Panc1 (cell line): Measurements from ENCODE around the gene SFRP4. TPM values are rescaled to one million over a fixed set of nuclear protein-coding genes. Genes with fewer than 3 reads are reported as not detected.

Experiments
- ATAC-seq: fragments of 200-7000 bp; cut with Tn5 transposase; 2 replicates; pipeline ENCODE4 v1.9.1; 2020; ENCODE audit warnings: mild to moderate bottlenecking, moderate library complexity
- BruUV-seq: library from RNA; stranded (reverse); fragments of 400-500 nt; replicated peaks from 2 replicates; lab custom pipeline; 2021; lab: Mats Ljungman, UMichigan
- CTCF ChIA-PET: fragments of 300-600 bp; sonication (Branson Sonifier 250); formaldehyde crosslinking; loops from one replicate; lab custom pipeline; 2022; ENCODE audit warnings: antibody characterized with exemption; lab: Charles Lee
- POLR2A ChIA-PET: fragments of 300-600 bp; sonication (Branson Sonifier 250); formaldehyde crosslinking; loops from one replicate; lab custom pipeline; 2022; ENCODE audit warnings: antibody characterized with exemption; lab: Charles Lee
- DNase-seq: peaks from one replicate; pipeline ENCODE4 v3.0.0-alpha.2; 2010; ENCODE audit warnings: low read depth, low spot score
- H3K27ac ChIP-seq: 2 replicates; pipeline ENCODE4 v1.5.1; 2011; ENCODE audit warnings: mild to moderate bottlenecking, low read length, inconsistent platforms
- H3K27me3 ChIP-seq: fragments of 200-500 bp; sonication (Bioruptor generic); 2 replicates; pipeline ENCODE4 v1.6.0; 2014; ENCODE audit warnings: low read length, inconsistent platforms; ENCODE audit not compliant: control insufficient read depth, insufficient read depth
- H3K36me3 ChIP-seq: fragments of 200-500 bp; sonication (Bioruptor generic); 2 replicates; pipeline ENCODE4 v1.5.1; 2014; ENCODE audit warnings: inconsistent platforms, mild to moderate bottlenecking, low read length, moderate library complexity; ENCODE audit not compliant: control insufficient read depth, insufficient read depth
- H3K4me1 ChIP-seq: 2 replicates; pipeline ENCODE4 v1.5.1; 2011; ENCODE audit warnings: inconsistent platforms, mild to moderate bottlenecking, low read length, moderate library complexity; ENCODE audit not compliant: control insufficient read depth, insufficient read depth
- H3K4me3 ChIP-seq, 2 experiments: 2 replicates each; pipeline ENCODE4 v1.5.1; 2011 to 2012; ENCODE audit warnings: low read depth in 2 of 2, low read length in 2 of 2, mild to moderate bottlenecking in 2 of 2, inconsistent platforms in 1 of 2, moderate library complexity in 1 of 2
- H3K9me3 ChIP-seq: fragments of 200-500 bp; sonication (Bioruptor generic); 2 replicates; pipeline ENCODE4 v1.5.1; 2014; ENCODE audit warnings: low read depth, mild to moderate bottlenecking, inconsistent platforms, low read length, moderate library complexity; ENCODE audit not compliant: control insufficient read depth, insufficient read depth
- POLR2AphosphoS5 ChIP-seq: IDR thresholded peaks from 2 replicates; pipeline ENCODE4 v1.6.1; 2012; ENCODE audit warnings: mild to moderate bottlenecking, low read depth, low read length, moderate library complexity
- REST ChIP-seq, 2 experiments: IDR thresholded peaks; 2 replicates each; pipeline ENCODE4 v1.6.1; 2011 to 2012; ENCODE audit warnings: low read depth in 2 of 2, control low read depth in 1 of 2, low read length in 1 of 2, mild to moderate bottlenecking in 1 of 2, moderate library complexity in 1 of 2; ENCODE audit not compliant: insufficient read depth in 1 of 2
- SIN3A ChIP-seq: IDR thresholded peaks from 2 replicates; pipeline ENCODE4 v1.6.1; 2012; ENCODE audit warnings: low read depth, mild to moderate bottlenecking, low read length, moderate library complexity, borderline replicate concordance; ENCODE audit not compliant: insufficient read depth
- TCF7L2 ChIP-seq: IDR thresholded peaks from 2 replicates; pipeline ENCODE4 v1.6.1; 2011; ENCODE audit warnings: mild to moderate bottlenecking, low read depth, low read length, inconsistent platforms
- in situ Hi-C: cut with HindIII; loops from 2 replicates; pipeline ENCODE4 v1.10.0; 2016; ENCODE audit warnings: low sequenced_read_pairs, low pct_unique_long_range_greater_than_20kb
- intact Hi-C: fragments of 100-400 bp; cut with micrococcal nuclease; formaldehyde crosslinking; loops from one replicate; pipeline ENCODE4 v1.10.0; 2022; ENCODE audit not compliant: unreplicated experiment
- total RNA-seq: library from RNA; stranded (reverse); gene quantifications from one replicate; pipeline ENCODE4 v1.2.1, GENCODE V29; 2021; ENCODE audit not compliant: unreplicated experiment
- TF ChIP-seq, protein P1 (sequence below): fragments of 450-650 bp; IDR thresholded peaks from 2 replicates; pipeline ENCODE4 v1.5.1; 2017; ENCODE audit warnings: mild to moderate bottlenecking

SFRP4 gene
- total RNA-seq, 1 experiment from 2014 or later = 0.74 TPM

DNA sequence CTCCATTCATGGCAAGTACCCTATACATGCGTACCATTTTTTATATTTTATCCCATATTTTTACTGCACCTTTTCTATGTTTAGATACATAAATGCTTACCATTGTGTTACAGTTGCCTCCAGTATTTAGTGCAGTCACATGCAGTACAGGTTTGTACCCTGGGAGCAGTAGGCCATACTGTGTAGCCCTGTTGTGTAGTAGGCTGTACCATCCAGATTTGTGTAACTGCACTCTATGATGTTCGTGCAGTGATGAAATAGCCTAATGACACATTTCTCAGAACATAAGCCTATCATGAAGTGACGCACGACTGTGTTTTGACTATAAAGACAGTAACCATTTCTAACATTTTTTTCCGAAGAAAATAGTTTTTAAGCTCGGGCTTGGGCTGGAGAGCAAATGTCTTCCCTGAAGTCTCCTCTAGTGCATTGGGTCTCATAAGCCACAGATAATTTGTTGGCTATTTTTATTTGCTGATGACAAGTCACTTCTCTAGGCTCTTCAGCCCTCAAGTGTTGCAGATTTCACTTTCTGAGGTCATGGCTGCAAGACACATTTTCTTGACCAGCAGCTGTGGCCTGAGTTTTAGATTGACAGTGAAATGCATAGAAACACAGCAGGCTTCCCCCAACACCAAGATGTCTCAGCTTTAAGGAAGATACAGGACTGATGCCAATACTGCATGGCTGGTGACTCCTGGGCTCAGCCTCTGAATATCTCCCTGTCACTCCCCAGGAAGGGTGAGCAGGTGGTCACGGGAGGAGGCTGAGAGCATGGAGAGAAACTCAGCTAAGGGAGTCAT is 30.7 kb upstream of the SFRP4 start:
- ATAC-seq (no peak), DNase-seq (no peak)
- no peaks in the 10 kb centered on the region for H3K27me3 ChIP-seq
- CTCF ChIA-PET = no interaction called here
- no peak overlapping the region for H3K27ac ChIP-seq
- H3K36me3 ChIP-seq = no peaks in the 10 kb centered on the region
- no TSS peak for BruUV-seq
- peaks cover 26% of the 10 kb centered on the region for H3K4me1 ChIP-seq
- no peak overlapping the region for H3K4me3 ChIP-seq
- TF ChIP-seq TCF7L2 = no peak
- TF ChIP-seq REST (IDR thresholded peaks at IDR 0.05; ENCODE audit: insufficient read depth in 1 of 2, low read depth in 2 of 2, low read length in 1 of 2) = no peak
- intact Hi-C loops = no loop called here
- no peaks in the 10 kb centered on the region for H3K9me3 ChIP-seq
- POLR2A ChIA-PET = no interaction called here
- in situ Hi-C loops = no loop called here

DNA sequence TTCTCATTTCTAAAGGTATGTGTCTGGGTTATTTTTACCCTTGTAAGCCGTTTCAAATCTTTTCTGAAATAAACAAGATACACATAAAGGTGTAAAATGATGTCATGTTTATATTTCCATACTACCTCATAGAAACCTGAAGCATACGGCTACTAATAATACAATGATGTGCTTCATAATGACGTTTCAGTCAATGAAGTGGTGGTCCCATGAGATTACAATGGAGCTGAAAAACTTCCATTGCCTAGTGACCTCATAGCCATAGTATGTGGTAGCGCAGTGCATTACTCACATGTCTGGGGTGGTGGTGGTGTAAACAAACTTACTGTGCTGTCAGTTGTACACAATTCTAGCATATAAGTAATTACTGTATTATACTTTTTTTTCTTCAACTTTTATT is 28.7 kb upstream of the SFRP4 start:
- DNase-seq = no peak
- Histone ChIP-seq H3K9me3 (no peaks in the 10 kb centered on the region), H3K27me3 (no peaks in the 10 kb centered on the region), H3K27ac (no peak overlapping the region), H3K4me3 (no peak overlapping the region), H3K4me1 (peaks cover 31% of the 10 kb centered on the region), H3K36me3 (no peaks in the 10 kb centered on the region)
- ChIA-PET POLR2A (no interaction called here), CTCF (no interaction called here)
- ATAC-seq = no peak
- TF ChIP-seq TCF7L2 (no peak), REST (IDR thresholded peaks at IDR 0.05; ENCODE audit: insufficient read depth in 1 of 2, low read depth in 2 of 2, low read length in 1 of 2) (no peak), POLR2AphosphoS5 (no peak), SIN3A (no peak)
- TF ChIP-seq, protein P1, sequence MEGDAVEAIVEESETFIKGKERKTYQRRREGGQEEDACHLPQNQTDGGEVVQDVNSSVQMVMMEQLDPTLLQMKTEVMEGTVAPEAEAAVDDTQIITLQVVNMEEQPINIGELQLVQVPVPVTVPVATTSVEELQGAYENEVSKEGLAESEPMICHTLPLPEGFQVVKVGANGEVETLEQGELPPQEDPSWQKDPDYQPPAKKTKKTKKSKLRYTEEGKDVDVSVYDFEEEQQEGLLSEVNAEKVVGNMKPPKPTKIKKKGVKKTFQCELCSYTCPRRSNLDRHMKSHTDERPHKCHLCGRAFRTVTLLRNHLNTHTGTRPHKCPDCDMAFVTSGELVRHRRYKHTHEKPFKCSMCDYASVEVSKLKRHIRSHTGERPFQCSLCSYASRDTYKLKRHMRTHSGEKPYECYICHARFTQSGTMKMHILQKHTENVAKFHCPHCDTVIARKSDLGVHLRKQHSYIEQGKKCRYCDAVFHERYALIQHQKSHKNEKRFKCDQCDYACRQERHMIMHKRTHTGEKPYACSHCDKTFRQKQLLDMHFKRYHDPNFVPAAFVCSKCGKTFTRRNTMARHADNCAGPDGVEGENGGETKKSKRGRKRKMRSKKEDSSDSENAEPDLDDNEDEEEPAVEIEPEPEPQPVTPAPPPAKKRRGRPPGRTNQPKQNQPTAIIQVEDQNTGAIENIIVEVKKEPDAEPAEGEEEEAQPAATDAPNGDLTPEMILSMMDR = no peak
- in situ Hi-C loops (no loop called here), intact Hi-C loops (no loop called here)
- BruUV-seq = no TSS peak
